GM18508 (cell line): Measurements from ENCODE around the gene SSR3.

Source experiments
- ATAC-seq: cut with Tn5 transposase; IDR thresholded peaks from one replicate; pipeline ENCODE4 v1.9.1; 2021; ENCODE audit warnings: moderate number of reproducible peaks; ENCODE audit not compliant: insufficient read depth, unreplicated experiment

SSR3 gene

GRCh38 chr3:156539802-156540201 lies 15.1 kb downstream of the SSR3 start:
- ATAC-seq, result no peak

GRCh38 chr3:156539051-156539450 lies 15.9 kb downstream of the SSR3 start:
- no peak for ATAC-seq

- no peak for ATAC-seq
Observed at GRCh38 chr3:156536524-156537316, 18.2 kb downstream of the SSR3 start.

GRCh38 chr3:156535798-156536197 lies 19.1 kb downstream of the SSR3 start:
- no peak for ATAC-seq

GRCh38 chr3:156535162-156535627 lies 19.7 kb downstream of the SSR3 start:
- no peak for ATAC-seq

GRCh38 chr3:156533205-156533604 lies 21.7 kb downstream of the SSR3 start:
- ATAC-seq, result no peak

GRCh38 chr3:156532730-156533129 lies 22.2 kb downstream of the SSR3 start:
- no peak for ATAC-seq

- no peak for ATAC-seq
Observed at GRCh38 chr3:156530980-156531379, 23.9 kb downstream of the SSR3 start.

GRCh38 chr3:156527060-156527459 lies 27.9 kb downstream of the SSR3 start:
- no peak for ATAC-seq

GRCh38 chr3:156525808-156526207 lies 29.1 kb downstream of the SSR3 start:
- no peak for ATAC-seq

GRCh38 chr3:156522673-156523072 lies 32.2 kb downstream of the SSR3 start:
- no peak for ATAC-seq

GRCh38 chr3:156519758-156520162 lies 35.2 kb downstream of the SSR3 start:
- ATAC-seq, result peak; percentile 89

GRCh38 chr3:156518726-156519125 lies 36.2 kb downstream of the SSR3 start:
- ATAC-seq, result no peak

GRCh38 chr3:156516961-156517360 lies 38.0 kb downstream of the SSR3 start:
- ATAC-seq, result no peak

- no peak for ATAC-seq
Observed at GRCh38 chr3:156516284-156516683, 38.6 kb downstream of the SSR3 start.

- no peak for ATAC-seq
Observed at GRCh38 chr3:156513619-156514018, 41.3 kb downstream of the SSR3 start.

GRCh38 chr3:156511987-156512677 lies 42.8 kb downstream of the SSR3 start:
- no peak for ATAC-seq

GRCh38 chr3:156509189-156510174 lies 45.4 kb downstream of the SSR3 start:
- ATAC-seq, result peak; percentile 76

GRCh38 chr3:156507285-156507684 lies 47.6 kb downstream of the SSR3 start:
- no peak for ATAC-seq

- ATAC-seq, result no peak
Observed at GRCh38 chr3:156498307-156498706, 56.6 kb downstream of the SSR3 start.
